Smooth muscle cell (in vitro differentiated cells): ENCODE data around the gene CASKIN2. TPM values are rescaled to one million over a fixed set of nuclear protein-coding genes. Genes with fewer than 3 reads are reported as not detected.

Experiments
- DNase-seq: peaks from one replicate; lab custom pipeline; 2025; ENCODE audit not compliant: unreplicated experiment; lab: John Stamatoyannopoulos, UW
- H2AFZ ChIP-seq: fragments of 200-600 bp; sonication (generic); 2 replicates; pipeline ENCODE4 v1.6.0; 2016; ENCODE audit warnings: antibody characterized with exemption, low read depth, mild to moderate bottlenecking
- H3F3A ChIP-seq: fragments of 200-600 bp; sonication (generic); 2 replicates; pipeline ENCODE4 v1.6.0; 2017; ENCODE audit warnings: antibody characterized with exemption, low read depth
- H3K27ac ChIP-seq: fragments of 200-600 bp; sonication (generic); 2 replicates; pipeline ENCODE4 v1.5.1; 2016; ENCODE audit warnings: low read depth, mild to moderate bottlenecking
- H3K27me3 ChIP-seq: fragments of 200-600 bp; sonication (generic); 2 replicates; pipeline ENCODE4 v1.6.1; 2016; ENCODE audit warnings: low read depth, mild to moderate bottlenecking
- H3K36me3 ChIP-seq: fragments of 200-600 bp; sonication (generic); 2 replicates; pipeline ENCODE4 v1.5.1; 2016; ENCODE audit warnings: low read depth
- H3K4me1 ChIP-seq: fragments of 200-600 bp; sonication (generic); 2 replicates; pipeline ENCODE4 v1.5.1; 2016; ENCODE audit warnings: low read depth
- H3K4me2 ChIP-seq: fragments of 200-600 bp; sonication (generic); 2 replicates; pipeline ENCODE4 v1.6.0; 2016; ENCODE audit warnings: mild to moderate bottlenecking
- H3K4me3 ChIP-seq: fragments of 200-600 bp; sonication (generic); 2 replicates; pipeline ENCODE4 v1.5.1; 2016; ENCODE audit warnings: mild to moderate bottlenecking
- H3K79me2 ChIP-seq: fragments of 200-600 bp; sonication (generic); 2 replicates; pipeline ENCODE4 v1.6.0; 2016; ENCODE audit warnings: low read depth, mild to moderate bottlenecking
- H3K9ac ChIP-seq: fragments of 200-600 bp; sonication (generic); 2 replicates; pipeline ENCODE4 v1.6.0; 2016; ENCODE audit warnings: low read depth
- H3K9me3 ChIP-seq: fragments of 200-600 bp; sonication (generic); replicated peaks from 2 replicates; pipeline ENCODE4 v1.5.1; 2016; ENCODE audit warnings: low read depth
- H4K20me1 ChIP-seq: fragments of 200-600 bp; sonication (generic); 2 replicates; pipeline ENCODE4 v1.6.0; 2016; ENCODE audit warnings: low read depth
- WGBS: methylation state at CpG from one replicate; pipeline ENCODE4 v1.1.7; 2016; ENCODE audit warnings: low lambda C conversion rate; 5-methylcytosine and 5-hydroxymethylcytosine counted together
- polyA plus RNA-seq: library from polyadenylated mRNA; unstranded; fragments of >200 nt; fragmentation: Nextera tagmentation; extraction: Ambion mirVana; gene quantifications from 2 replicates; pipeline ENCODE4 v1.2.1, GENCODE V29; 2016
- total RNA-seq: library from RNA; depleted of rRNA; stranded (reverse); fragments of >200 nt; gene quantifications from 2 replicates; pipeline ENCODE4 v1.2.3, GENCODE V29; 2014
- TF ChIP-seq, protein P1 (sequence below): fragments of 200-600 bp; sonication (generic); IDR thresholded peaks from 2 replicates; pipeline ENCODE4 v1.5.1; 2017; ENCODE audit warnings: borderline replicate concordance, mild to moderate bottlenecking, antibody characterized with exemption; ENCODE audit not compliant: insufficient read depth, poor library complexity, severe bottlenecking

The CASKIN2 gene
- total and polyA plus RNA-seq, 2 experiments from 2014 or later: 2.6 to 8.0 TPM

GRCh38 chr17:75551266-75551665 is 35.9 kb upstream of the CASKIN2 start:
- H2AFZ ChIP-seq: no peak overlapping the region
- 38% methylated on average over 7 of the region's 7 CpGs for WGBS
- H3F3A ChIP-seq: peaks cover 3% of the 10 kb centered on the region
- no peaks in the 10 kb centered on the region for H4K20me1 ChIP-seq
- peak overlapping the region; percentile 34 for H3K4me2 ChIP-seq
- no peak overlapping the region for H3K9ac ChIP-seq
- no peaks in the 10 kb centered on the region for H3K27me3 ChIP-seq
- H3K9me3 ChIP-seq: no peaks in the 10 kb centered on the region
- DNase-seq: no peak
- H3K36me3 ChIP-seq: no peaks in the 10 kb centered on the region
- H3K4me1 ChIP-seq: peaks cover 24% of the 10 kb centered on the region
- TF ChIP-seq, protein P1, sequence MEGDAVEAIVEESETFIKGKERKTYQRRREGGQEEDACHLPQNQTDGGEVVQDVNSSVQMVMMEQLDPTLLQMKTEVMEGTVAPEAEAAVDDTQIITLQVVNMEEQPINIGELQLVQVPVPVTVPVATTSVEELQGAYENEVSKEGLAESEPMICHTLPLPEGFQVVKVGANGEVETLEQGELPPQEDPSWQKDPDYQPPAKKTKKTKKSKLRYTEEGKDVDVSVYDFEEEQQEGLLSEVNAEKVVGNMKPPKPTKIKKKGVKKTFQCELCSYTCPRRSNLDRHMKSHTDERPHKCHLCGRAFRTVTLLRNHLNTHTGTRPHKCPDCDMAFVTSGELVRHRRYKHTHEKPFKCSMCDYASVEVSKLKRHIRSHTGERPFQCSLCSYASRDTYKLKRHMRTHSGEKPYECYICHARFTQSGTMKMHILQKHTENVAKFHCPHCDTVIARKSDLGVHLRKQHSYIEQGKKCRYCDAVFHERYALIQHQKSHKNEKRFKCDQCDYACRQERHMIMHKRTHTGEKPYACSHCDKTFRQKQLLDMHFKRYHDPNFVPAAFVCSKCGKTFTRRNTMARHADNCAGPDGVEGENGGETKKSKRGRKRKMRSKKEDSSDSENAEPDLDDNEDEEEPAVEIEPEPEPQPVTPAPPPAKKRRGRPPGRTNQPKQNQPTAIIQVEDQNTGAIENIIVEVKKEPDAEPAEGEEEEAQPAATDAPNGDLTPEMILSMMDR: no peak
- peak overlapping the region; percentile 14 for H3K27ac ChIP-seq
- H3K79me2 ChIP-seq: no peaks in the 10 kb centered on the region
- H3K4me3 ChIP-seq: no peak overlapping the region

DNA sequence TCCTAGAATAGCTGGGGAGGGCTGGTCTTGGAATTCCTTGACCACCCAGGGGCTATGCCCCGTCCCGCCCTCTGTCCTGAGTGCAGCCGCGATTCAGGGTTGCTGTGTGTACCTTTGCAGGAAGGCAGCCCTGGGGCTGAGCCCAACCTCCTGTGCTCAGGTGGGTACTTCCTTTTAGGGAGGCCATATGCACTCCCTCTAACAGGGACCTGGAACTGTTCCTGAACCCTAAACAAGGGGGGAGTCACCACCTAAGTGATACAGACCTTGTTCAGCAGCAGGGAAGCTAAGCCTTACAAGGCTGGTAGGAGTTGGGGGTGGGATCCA is 34.8 kb upstream of the CASKIN2 start:
- Histone ChIP-seq H3K9ac (no peak overlapping the region), H3K4me3 (no peak overlapping the region), H3K4me2 (no peak overlapping the region), H3K4me1 (peaks cover 24% of the 10 kb centered on the region), H2AFZ (no peak overlapping the region), H3K79me2 (no peaks in the 10 kb centered on the region), H3F3A (peaks cover 3% of the 10 kb centered on the region), H3K9me3 (no peaks in the 10 kb centered on the region), H3K27ac (no peak overlapping the region), H3K36me3 (no peaks in the 10 kb centered on the region), H3K27me3 (no peaks in the 10 kb centered on the region), H4K20me1 (no peaks in the 10 kb centered on the region)
- TF ChIP-seq, protein P1: no peak
- 85% methylated on average over 4 of the region's 4 CpGs for WGBS
- no peak for DNase-seq

DNA sequence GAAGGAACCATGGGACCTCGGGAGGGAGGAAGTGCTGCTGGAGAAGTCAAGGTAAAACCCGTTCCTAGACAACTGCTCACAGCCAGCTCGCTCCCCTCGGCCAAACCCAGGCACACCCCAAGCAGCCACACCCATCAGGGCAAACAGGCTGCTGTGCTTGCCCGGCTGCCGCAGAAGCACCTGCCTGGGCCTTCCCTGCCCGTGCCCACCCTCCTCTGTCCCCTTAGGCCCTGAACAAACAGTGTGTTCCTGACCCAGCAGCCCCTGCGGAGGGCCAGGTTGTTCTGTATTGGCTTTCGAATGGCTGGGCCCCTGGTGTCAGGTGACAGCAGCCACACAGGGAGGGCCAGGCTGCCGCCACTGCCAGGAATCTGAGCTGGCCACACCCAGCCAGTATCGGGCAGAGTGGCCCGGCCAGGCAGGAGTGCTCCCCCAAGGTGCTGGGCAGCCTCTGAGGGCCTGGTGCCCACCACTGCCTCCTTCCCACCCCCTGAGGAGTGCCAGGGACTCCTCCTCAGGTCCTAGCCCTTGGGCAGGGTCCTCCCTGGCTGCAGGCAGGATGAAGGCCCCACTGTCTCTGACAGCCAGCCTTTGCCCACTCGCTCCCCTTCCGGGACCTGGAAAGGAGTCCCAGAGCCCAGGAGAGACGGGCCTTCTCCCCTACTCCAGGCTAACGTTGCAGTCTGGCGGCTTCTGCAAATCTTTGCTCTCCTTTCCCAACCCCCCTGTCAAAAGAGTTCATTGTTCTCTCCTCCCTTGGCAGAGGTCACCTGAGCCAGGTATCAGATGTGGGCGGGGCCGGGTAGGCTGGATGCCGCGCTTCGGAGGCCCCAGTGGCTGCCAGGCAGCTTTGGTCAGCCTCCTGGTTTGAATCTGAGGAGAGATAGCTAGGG is 34.2 kb upstream of the CASKIN2 start:
- WGBS: 57% methylated on average over 20 of the region's 22 CpGs
- H2AFZ ChIP-seq: no peak overlapping the region

More for the DNA sequence above, 34.2 kb upstream of the CASKIN2 start:
- H3K27ac ChIP-seq: peak overlapping the region; percentile 3
- peaks cover 3% of the 10 kb centered on the region for H3F3A ChIP-seq
- DNase-seq: no peak
- H4K20me1 ChIP-seq: no peaks in the 10 kb centered on the region
- no peak overlapping the region for H3K4me2 ChIP-seq
- no peaks in the 10 kb centered on the region for H3K79me2 ChIP-seq
- no peak overlapping the region for H3K4me3 ChIP-seq
- no peaks in the 10 kb centered on the region for H3K36me3 ChIP-seq
- H3K4me1 ChIP-seq: peaks cover 24% of the 10 kb centered on the region
- TF ChIP-seq, protein P1: no peak
- no peak overlapping the region for H3K9ac ChIP-seq
- no peaks in the 10 kb centered on the region for H3K27me3 ChIP-seq
- no peaks in the 10 kb centered on the region for H3K9me3 ChIP-seq
